Activated CD8-positive, alpha-beta T cell treated with anti-CD3 and anti-CD28 coated beads for 36 hours (primary cell): ENCODE results near the gene ROS1. TPM values are rescaled to one million over a fixed set of nuclear protein-coding genes. Genes with fewer than 3 reads are reported as not detected.

ENCODE experiments used
- ATAC-seq: fragments of 200-7000 bp; cut with Tn5 transposase; one replicate; pipeline ENCODE4 v1.10.0; 2021; ENCODE audit warnings: mild to moderate bottlenecking, moderate library complexity
- CTCF ChIA-PET: fragments of 350-600 bp; sonication (Branson Sonifier 250); formaldehyde crosslinking; loops from one replicate; lab custom pipeline; 2021; ENCODE audit warnings: antibody characterized with exemption; lab: Charles Lee
- POLR2A ChIA-PET: fragments of 350-600 bp; sonication (Branson Sonifier 250); formaldehyde crosslinking; loops from one replicate; lab custom pipeline; 2021; ENCODE audit warnings: antibody characterized with exemption; lab: Charles Lee
- DNase-seq: peaks from one replicate; pipeline ENCODE4 v3.0.0-alpha.2; 2020
- H3K27ac Mint-ChIP-seq: one replicate; pipeline ENCODE4 v1.8.0; 2021; ENCODE audit warnings: mild to moderate bottlenecking, mixed read lengths
- H3K27me3 Mint-ChIP-seq: one replicate; pipeline ENCODE4 v1.8.0; 2021; ENCODE audit warnings: mixed read lengths
- H3K36me3 Mint-ChIP-seq: one replicate; pipeline ENCODE4 v1.8.0; 2021; ENCODE audit warnings: low read depth, mixed read lengths
- H3K4me1 Mint-ChIP-seq: one replicate; pipeline ENCODE4 v1.8.0; 2021; ENCODE audit warnings: low read depth, mixed read lengths
- H3K4me3 Mint-ChIP-seq: one replicate; pipeline ENCODE4 v1.8.0; 2021; ENCODE audit warnings: mild to moderate bottlenecking, moderate library complexity, mixed read lengths
- H3K9me3 Mint-ChIP-seq: one replicate; pipeline ENCODE4 v1.8.0; 2021; ENCODE audit warnings: mixed read lengths
- intact Hi-C: fragments of 100-400 bp; cut with micrococcal nuclease; formaldehyde crosslinking; loops from one replicate; pipeline ENCODE4 v1.10.0; 2022
- total RNA-seq, 2 experiments: library from RNA; stranded (reverse); gene quantifications; one replicate each; pipeline ENCODE4 v1.2.3, GENCODE V29; 2021
- TF ChIP-seq, protein P1 (sequence below): fragments of 200-600 bp; IDR thresholded peaks from one replicate; pipeline ENCODE4 v1.8.0; 2022; ENCODE audit warnings: antibody characterized with exemption, mild to moderate bottlenecking

Gene ROS1
- total RNA-seq, 2 experiments from 2014 or later: not detected

GRCh38 chr6:117268924-117269323 is 156.8 kb downstream of the ROS1 start:
- Mint-ChIP-seq H3K4me3 (no peak overlapping the region), H3K36me3 (no peaks in the 10 kb centered on the region)

GRCh38 chr6:117267766-117268534 is 157.8 kb downstream of the ROS1 start:
- TF ChIP-seq, protein P1, sequence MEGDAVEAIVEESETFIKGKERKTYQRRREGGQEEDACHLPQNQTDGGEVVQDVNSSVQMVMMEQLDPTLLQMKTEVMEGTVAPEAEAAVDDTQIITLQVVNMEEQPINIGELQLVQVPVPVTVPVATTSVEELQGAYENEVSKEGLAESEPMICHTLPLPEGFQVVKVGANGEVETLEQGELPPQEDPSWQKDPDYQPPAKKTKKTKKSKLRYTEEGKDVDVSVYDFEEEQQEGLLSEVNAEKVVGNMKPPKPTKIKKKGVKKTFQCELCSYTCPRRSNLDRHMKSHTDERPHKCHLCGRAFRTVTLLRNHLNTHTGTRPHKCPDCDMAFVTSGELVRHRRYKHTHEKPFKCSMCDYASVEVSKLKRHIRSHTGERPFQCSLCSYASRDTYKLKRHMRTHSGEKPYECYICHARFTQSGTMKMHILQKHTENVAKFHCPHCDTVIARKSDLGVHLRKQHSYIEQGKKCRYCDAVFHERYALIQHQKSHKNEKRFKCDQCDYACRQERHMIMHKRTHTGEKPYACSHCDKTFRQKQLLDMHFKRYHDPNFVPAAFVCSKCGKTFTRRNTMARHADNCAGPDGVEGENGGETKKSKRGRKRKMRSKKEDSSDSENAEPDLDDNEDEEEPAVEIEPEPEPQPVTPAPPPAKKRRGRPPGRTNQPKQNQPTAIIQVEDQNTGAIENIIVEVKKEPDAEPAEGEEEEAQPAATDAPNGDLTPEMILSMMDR: no peak
- peaks cover 87% of the 10 kb centered on the region for H3K27me3 Mint-ChIP-seq
- no peaks in the 10 kb centered on the region for H3K36me3 Mint-ChIP-seq
- no peaks in the 10 kb centered on the region for H3K9me3 Mint-ChIP-seq
- no peak overlapping the region for H3K27ac Mint-ChIP-seq
- H3K4me1 Mint-ChIP-seq: peaks cover 9% of the 10 kb centered on the region
- ChIA-PET POLR2A (no interaction called here), CTCF (no interaction called here)
- intact Hi-C loops: no loop called here
- ATAC-seq (no peak), DNase-seq (no peak)
- H3K4me3 Mint-ChIP-seq: no peak overlapping the region

More at GRCh38 chr6:117268924-117269323, 156.8 kb downstream of the ROS1 start:
- no peak for DNase-seq
- intact Hi-C loops: no loop called here
- peaks cover 81% of the 10 kb centered on the region for H3K27me3 Mint-ChIP-seq
- ChIA-PET CTCF (no interaction called here), POLR2A (no interaction called here)
- H3K9me3 Mint-ChIP-seq: no peaks in the 10 kb centered on the region
- H3K27ac Mint-ChIP-seq: no peak overlapping the region
- no peak for ATAC-seq
- TF ChIP-seq, protein P1: no peak
- H3K4me1 Mint-ChIP-seq: peaks cover 9% of the 10 kb centered on the region

DNA sequence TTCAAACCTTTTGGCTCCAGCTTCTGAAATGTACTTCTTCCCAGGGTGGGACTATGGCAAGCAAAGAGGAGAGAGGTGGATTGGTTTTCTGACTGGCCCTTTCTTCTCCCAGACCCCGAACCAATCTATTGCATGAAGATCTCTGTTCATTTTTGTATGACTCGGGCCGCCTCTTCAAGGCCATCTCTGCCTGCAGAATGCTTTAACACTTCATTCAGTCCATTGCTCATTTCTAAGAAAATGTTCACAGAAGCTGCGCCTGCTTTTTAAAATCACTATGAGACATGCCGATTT is 158.7 kb downstream of the ROS1 start:
- peaks cover 85% of the 10 kb centered on the region for H3K27me3 Mint-ChIP-seq
- H3K9me3 Mint-ChIP-seq: no peaks in the 10 kb centered on the region
- H3K4me3 Mint-ChIP-seq: no peak overlapping the region
- no peak overlapping the region for H3K27ac Mint-ChIP-seq
- DNase-seq (no peak), ATAC-seq (no peak)
- TF ChIP-seq, protein P1: no peak
- intact Hi-C loops: no loop called here
- POLR2A ChIA-PET: no interaction called here
- peaks cover 7% of the 10 kb centered on the region for H3K4me1 Mint-ChIP-seq
- H3K36me3 Mint-ChIP-seq: no peaks in the 10 kb centered on the region
- CTCF ChIA-PET: no interaction called here

GRCh38 chr6:117266257-117267053 is 159.3 kb downstream of the ROS1 start:
- no peak overlapping the region for H3K27ac Mint-ChIP-seq
- H3K4me1 Mint-ChIP-seq: peaks cover 6% of the 10 kb centered on the region
- H3K36me3 Mint-ChIP-seq: no peaks in the 10 kb centered on the region
- ATAC-seq: no peak
- DNase-seq: no peak
- H3K27me3 Mint-ChIP-seq: peaks cover 86% of the 10 kb centered on the region
- TF ChIP-seq, protein P1: no peak
- intact Hi-C loops: no loop called here
- no peak overlapping the region for H3K4me3 Mint-ChIP-seq
- no peaks in the 10 kb centered on the region for H3K9me3 Mint-ChIP-seq
- POLR2A ChIA-PET: no interaction called here
- CTCF ChIA-PET: no interaction called here
